Caco-2 (cell line): ENCODE measurements around the gene DALRD3. TPM values are rescaled to one million over a fixed set of nuclear protein-coding genes. Genes with fewer than 3 reads are reported as not detected.

ENCODE experiments used
- BruUV-seq: library from RNA; stranded (reverse); fragments of 400-500 nt; replicated peaks from 2 replicates; lab custom pipeline; 2021; lab: Mats Ljungman, UMichigan
- CTCF ChIA-PET: fragments of 300-600 bp; sonication (Branson Sonifier 250); formaldehyde crosslinking; loops from one replicate; lab custom pipeline; 2022; ENCODE audit warnings: antibody characterized with exemption; lab: Charles Lee
- POLR2A ChIA-PET: fragments of 300-600 bp; sonication (Branson Sonifier 250); formaldehyde crosslinking; loops from one replicate; lab custom pipeline; 2022; ENCODE audit warnings: antibody characterized with exemption; lab: Charles Lee
- DNase-seq, 2 experiments: peaks; one replicate each; pipeline versions ENCODE4 v3.0.0 to v3.0.0-alpha.2; 2020 to 2022
- H3K27me3 ChIP-seq: replicated peaks from 2 replicates; pipeline ENCODE4 v1.6.0; 2011; ENCODE audit warnings: low read length; ENCODE audit not compliant: control insufficient read depth, insufficient read depth
- H3K36me3 ChIP-seq: 2 replicates; pipeline ENCODE4 v1.5.1; 2011; ENCODE audit warnings: low read length; ENCODE audit not compliant: control insufficient read depth, insufficient read depth
- H3K4me1 ChIP-seq: fragments of 250-450 bp; sonication (Bioruptor Pico); 2 replicates; pipeline ENCODE4 v1.5.1; 2020; ENCODE audit warnings: mild to moderate bottlenecking
- H3K4me3 ChIP-seq: 2 replicates; pipeline ENCODE4 v1.5.1; 2011; ENCODE audit warnings: low read depth, mild to moderate bottlenecking, control low read depth, low read length
- H3K9me3 ChIP-seq: fragments of 250-450 bp; sonication (Bioruptor Pico); 2 replicates; pipeline ENCODE4 v1.5.1; 2020; ENCODE audit warnings: mild to moderate bottlenecking, moderate library complexity
- H3K27ac Mint-ChIP-seq: one replicate; pipeline ENCODE4 v1.8.0; 2022; ENCODE audit warnings: mixed read lengths; ENCODE audit not compliant: unreplicated experiment
- H3K27me3 Mint-ChIP-seq: one replicate; pipeline ENCODE4 v1.8.0; 2022; ENCODE audit warnings: mixed read lengths; ENCODE audit not compliant: insufficient read depth, unreplicated experiment
- H3K36me3 Mint-ChIP-seq: one replicate; pipeline ENCODE4 v1.8.0; 2022; ENCODE audit warnings: mild to moderate bottlenecking, mixed read lengths; ENCODE audit not compliant: insufficient read depth, unreplicated experiment
- H3K4me1 Mint-ChIP-seq: one replicate; pipeline ENCODE4 v1.8.0; 2022; ENCODE audit warnings: low read depth, mixed read lengths; ENCODE audit not compliant: unreplicated experiment
- H3K4me3 Mint-ChIP-seq: one replicate; pipeline ENCODE4 v1.8.0; 2022; ENCODE audit warnings: mild to moderate bottlenecking, moderate library complexity, mixed read lengths; ENCODE audit not compliant: unreplicated experiment
- H3K9me3 Mint-ChIP-seq: one replicate; pipeline ENCODE4 v1.8.0; 2022; ENCODE audit warnings: mixed read lengths; ENCODE audit not compliant: unreplicated experiment
- CTCF ChIP-seq, 2 experiments: fragments of 200-600 bp in 1 of 2; IDR thresholded peaks; 1 replicate in 1 of 2; 2 replicates in 1 of 2; pipeline versions ENCODE4 v1.5.1 to v1.8.0; 2011 to 2022; ENCODE audit warnings: antibody characterized with exemption in 1 of 2, control low read depth in 1 of 2, inconsistent platforms in 1 of 2, low read depth in 1 of 2, low read length in 1 of 2, mild to moderate bottlenecking in 1 of 2, moderate library complexity in 1 of 2; ENCODE audit not compliant: insufficient read depth in 1 of 2, severe bottlenecking in 1 of 2, unreplicated experiment in 1 of 2
- intact Hi-C: fragments of 100-400 bp; cut with micrococcal nuclease; formaldehyde crosslinking; loops from one replicate; pipeline ENCODE4 v1.10.0; 2022; ENCODE audit not compliant: unreplicated experiment
- total RNA-seq: library from RNA; stranded (reverse); gene quantifications from 2 replicates; pipeline ENCODE4 v1.2.3, GENCODE V29; 2022

DALRD3 gene
- total RNA-seq, 1 experiment from 2014 or later = 21.4 TPM

GRCh38 chr3:49020330-49021212 lies 2.2 kb upstream of the DALRD3 start:
- CTCF ChIA-PET = interaction anchor here (0.5 to 2.0 kb wide), 5 partner anchors 9 to 112 kb away, joined by 3 to 6 read pairs (median 3); partner anchors contain the start of gene LAMB2
- peak overlapping the region; percentile 97 for H3K27ac Mint-ChIP-seq

GRCh38 chr3:49019941-49020329 lies 1.6 kb upstream of the DALRD3 start:
- POLR2A ChIA-PET = interaction anchor here (0.8 to 4.4 kb wide), 2 partner anchors 9 to 13 kb away, joined by 3 to 92 read pairs; partner anchors contain the start of genes IMPDH2 and WDR6
- peak overlapping the region; percentile 85 for H3K4me3 ChIP-seq
- H3K27ac Mint-ChIP-seq = peak overlapping the region; percentile 97
- peak overlapping the region; percentile 88 for H3K4me3 Mint-ChIP-seq
- peaks cover 3% of the 10 kb centered on the region; the same call in 1 of the 2 replicates for H3K4me1 ChIP-seq
- BruUV-seq = no TSS peak
- no peaks in the 10 kb centered on the region for H3K9me3 ChIP-seq
- peaks cover 6% of the 10 kb centered on the region; the same call in 1 of the 2 replicates for H3K36me3 ChIP-seq
- no peaks in the 10 kb centered on the region for H3K9me3 Mint-ChIP-seq
- CTCF ChIA-PET = interaction anchor here (0.5 to 1.5 kb wide), 3 partner anchors 10 to 32 kb away, joined by 3 to 6 read pairs (median 3); no protein-coding TSS in a partner anchor
- intact Hi-C loops = loop anchor here (2.0 to 10.0 kb wide), 2 partner anchors 75 to 135 kb away; partner anchors contain the start of gene QRICH1
- H3K4me1 Mint-ChIP-seq = peaks cover 6% of the 10 kb centered on the region
- no peaks in the 10 kb centered on the region for H3K27me3 Mint-ChIP-seq
- H3K27me3 ChIP-seq = no peaks in the 10 kb centered on the region
- DNase-seq = no peak
- TF ChIP-seq CTCF (IDR thresholded peaks at IDR 0.05; ENCODE audit: insufficient read depth in 1 of 2, low read depth in 1 of 2, low read length in 1 of 2, severe bottlenecking in 1 of 2, unreplicated experiment in 1 of 2) = no peak
- peaks cover 80% of the 10 kb centered on the region for H3K36me3 Mint-ChIP-seq

More at GRCh38 chr3:49020330-49021212, 2.2 kb upstream of the DALRD3 start:
- peak overlapping the region; percentile 85 for H3K4me3 ChIP-seq
- POLR2A ChIA-PET = interaction anchor here (0.5 to 4.4 kb wide), 7 partner anchors 9 to 374 kb away, joined by 3 to 92 read pairs (median 3); partner anchors contain the start of genes IMPDH2, LAMB2, QRICH1 and WDR6
- peaks cover 3% of the 10 kb centered on the region; the same call in 1 of the 2 replicates for H3K4me1 ChIP-seq
- peak; percentile 51 to 63 for DNase-seq
- no peaks in the 10 kb centered on the region for H3K27me3 Mint-ChIP-seq
- H3K4me1 Mint-ChIP-seq = peaks cover 6% of the 10 kb centered on the region
- no peak for TF ChIP-seq CTCF (IDR thresholded peaks at IDR 0.05; ENCODE audit: insufficient read depth in 1 of 2, low read depth in 1 of 2, low read length in 1 of 2, severe bottlenecking in 1 of 2, unreplicated experiment in 1 of 2)
- no peaks in the 10 kb centered on the region for H3K27me3 ChIP-seq
- no peaks in the 10 kb centered on the region for H3K9me3 ChIP-seq
- peak overlapping the region; percentile 88 for H3K4me3 Mint-ChIP-seq
- peaks cover 80% of the 10 kb centered on the region for H3K36me3 Mint-ChIP-seq
- peaks cover 7% of the 10 kb centered on the region; the same call in 1 of the 2 replicates for H3K36me3 ChIP-seq
- H3K9me3 Mint-ChIP-seq = no peaks in the 10 kb centered on the region
- TSS peak; percentile 72 for BruUV-seq
- intact Hi-C loops = loop anchor here (1.0 to 10.0 kb wide), 3 partner anchors 9 to 134 kb away; partner anchors contain the start of genes IMPDH2 and QRICH1

- no peaks in the 10 kb centered on the region for H3K9me3 ChIP-seq
- no peaks in the 10 kb centered on the region for H3K27me3 Mint-ChIP-seq
- H3K4me3 ChIP-seq = peak overlapping the region; percentile 83
- H3K9me3 Mint-ChIP-seq = no peaks in the 10 kb centered on the region
- CTCF ChIA-PET = interaction anchor here (0.6 to 2.4 kb wide), 2 partner anchors 11 to 30 kb away, joined by 3 to 12 read pairs; partner anchors contain the start of gene WDR6
- intact Hi-C loops = no loop called here
- H3K4me3 Mint-ChIP-seq = peak overlapping the region; percentile 82
- H3K27me3 ChIP-seq = no peaks in the 10 kb centered on the region
- POLR2A ChIA-PET = interaction anchor here (3.2 kb wide), 1 partner anchor 11 kb away, joined by 26 read pairs; the partner anchor contains the start of gene WDR6
- peaks cover 3% of the 10 kb centered on the region; the same call in 1 of the 2 replicates for H3K4me1 ChIP-seq
- peaks cover 2% of the 10 kb centered on the region for H3K36me3 ChIP-seq
- DNase-seq = no peak
- no peak for TF ChIP-seq CTCF (IDR thresholded peaks at IDR 0.05; ENCODE audit: insufficient read depth in 1 of 2, low read depth in 1 of 2, low read length in 1 of 2, severe bottlenecking in 1 of 2, unreplicated experiment in 1 of 2)
- H3K27ac Mint-ChIP-seq = peak overlapping the region; percentile 71
- peaks cover 6% of the 10 kb centered on the region for H3K4me1 Mint-ChIP-seq
- BruUV-seq = no TSS peak
- H3K36me3 Mint-ChIP-seq = peaks cover 80% of the 10 kb centered on the region
Measured at GRCh38 chr3:49018707-49019006, 277 bp upstream of the DALRD3 start.
